ENCODE results near the gene PARN.

PARN gene

DNA sequence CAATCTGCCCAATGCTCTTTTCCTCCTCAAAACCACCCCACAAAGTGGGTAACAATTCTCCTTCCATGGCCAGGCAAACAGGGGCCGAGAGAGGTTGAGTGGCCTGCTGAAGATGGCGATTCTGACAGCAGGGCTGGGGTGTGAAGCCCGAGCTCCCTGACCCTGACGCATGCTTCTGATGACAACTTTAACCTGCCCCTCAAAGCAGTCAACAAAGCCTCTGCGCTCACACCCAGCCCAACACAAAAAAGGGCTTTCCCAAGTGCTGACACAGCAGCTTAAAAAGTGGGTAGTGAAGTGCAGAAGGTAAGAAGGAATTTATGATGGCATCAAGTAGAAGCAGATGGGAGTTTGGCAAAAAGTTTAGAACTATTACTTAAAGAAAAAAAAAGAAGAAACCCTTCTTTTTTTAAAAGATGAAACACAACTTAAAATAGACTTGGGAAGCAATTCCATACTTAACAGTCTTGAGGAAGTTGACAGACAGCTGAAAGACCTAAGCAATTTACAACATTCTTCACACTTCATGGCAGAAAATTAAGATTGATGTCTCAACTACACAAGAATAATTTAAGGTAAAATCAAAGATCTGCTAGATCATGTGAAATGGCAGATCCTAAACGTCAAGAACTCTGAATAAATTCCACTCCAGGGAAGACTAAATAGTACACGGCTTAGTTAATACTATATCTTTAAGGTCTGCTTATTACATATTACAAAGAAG lies 133.9 kb downstream of the PARN start:
- Mint-ChIP-seq H3K27me3 (ENCODE audit: low read depth) (peaks cover 4% of the 10 kb centered on the region), H3K9me3 (no peaks in the 10 kb centered on the region), H3K27ac (peak overlapping the region in 2 of 3 experiments; percentile 3 to 39), H3K36me3 (ENCODE audit: low read depth) (peaks cover 7% of the 10 kb centered on the region), H3K4me1 (peaks cover 50% of the 10 kb centered on the region), H3K4me3 (no peak overlapping the region)
- TF ChIP-seq, protein P1, sequence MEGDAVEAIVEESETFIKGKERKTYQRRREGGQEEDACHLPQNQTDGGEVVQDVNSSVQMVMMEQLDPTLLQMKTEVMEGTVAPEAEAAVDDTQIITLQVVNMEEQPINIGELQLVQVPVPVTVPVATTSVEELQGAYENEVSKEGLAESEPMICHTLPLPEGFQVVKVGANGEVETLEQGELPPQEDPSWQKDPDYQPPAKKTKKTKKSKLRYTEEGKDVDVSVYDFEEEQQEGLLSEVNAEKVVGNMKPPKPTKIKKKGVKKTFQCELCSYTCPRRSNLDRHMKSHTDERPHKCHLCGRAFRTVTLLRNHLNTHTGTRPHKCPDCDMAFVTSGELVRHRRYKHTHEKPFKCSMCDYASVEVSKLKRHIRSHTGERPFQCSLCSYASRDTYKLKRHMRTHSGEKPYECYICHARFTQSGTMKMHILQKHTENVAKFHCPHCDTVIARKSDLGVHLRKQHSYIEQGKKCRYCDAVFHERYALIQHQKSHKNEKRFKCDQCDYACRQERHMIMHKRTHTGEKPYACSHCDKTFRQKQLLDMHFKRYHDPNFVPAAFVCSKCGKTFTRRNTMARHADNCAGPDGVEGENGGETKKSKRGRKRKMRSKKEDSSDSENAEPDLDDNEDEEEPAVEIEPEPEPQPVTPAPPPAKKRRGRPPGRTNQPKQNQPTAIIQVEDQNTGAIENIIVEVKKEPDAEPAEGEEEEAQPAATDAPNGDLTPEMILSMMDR (IDR thresholded peaks at IDR 0.05; ENCODE audit: unreplicated experiment in 3 of 3), result no peak

DNA sequence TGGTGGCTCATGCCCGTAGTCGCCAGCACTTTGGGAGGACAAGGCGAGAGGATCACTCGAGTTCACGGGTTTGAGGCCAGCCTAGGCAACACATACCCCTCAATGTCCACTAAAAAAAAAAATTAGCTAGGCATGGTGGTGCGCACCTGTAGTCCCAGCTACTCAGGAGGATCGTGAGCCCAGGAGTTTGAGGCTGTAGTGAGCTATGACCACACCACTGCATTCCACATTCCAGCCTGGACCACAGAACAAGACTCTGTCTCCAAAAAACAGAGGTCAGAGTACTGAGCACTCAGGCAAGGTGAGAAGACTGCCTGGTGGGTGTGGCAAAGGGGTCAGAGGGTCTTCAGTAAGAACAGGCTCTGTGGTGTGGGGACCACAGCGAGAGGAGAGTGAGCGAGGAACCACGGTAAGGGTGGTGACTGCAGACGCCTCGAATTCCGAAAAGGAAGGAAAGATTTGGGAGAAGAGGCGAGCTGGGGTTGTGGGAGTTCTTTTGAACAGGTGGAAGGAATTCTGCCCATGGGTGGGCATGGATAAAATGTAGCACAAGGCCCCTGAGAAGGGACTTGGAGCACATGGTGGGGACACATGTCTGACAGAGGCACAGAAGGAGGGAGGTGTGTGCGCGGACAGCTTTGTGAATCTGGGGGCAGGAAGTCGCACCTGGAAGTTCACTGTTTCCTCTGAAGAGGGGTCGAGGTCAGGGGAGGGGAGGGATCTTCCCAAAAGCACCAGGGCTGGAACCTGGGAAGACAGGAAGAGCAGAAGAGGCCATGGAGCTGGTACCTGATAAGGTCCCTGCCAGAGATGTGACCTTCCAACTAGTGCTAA lies 134.6 kb downstream of the PARN start:
- H3K4me3 Mint-ChIP-seq, result no peak overlapping the region
- peaks cover 7% of the 10 kb centered on the region for H3K36me3 Mint-ChIP-seq (ENCODE audit: low read depth)
- TF ChIP-seq, protein P1 (IDR thresholded peaks at IDR 0.05; ENCODE audit: unreplicated experiment in 3 of 3), result no peak
- H3K4me1 Mint-ChIP-seq, result peaks cover 49% of the 10 kb centered on the region
- H3K9me3 Mint-ChIP-seq, result no peaks in the 10 kb centered on the region
- peaks cover 5% of the 10 kb centered on the region for H3K27me3 Mint-ChIP-seq (ENCODE audit: low read depth)
- peak overlapping the region in 1 of 3 experiments; percentile 20 for H3K27ac Mint-ChIP-seq

DNA sequence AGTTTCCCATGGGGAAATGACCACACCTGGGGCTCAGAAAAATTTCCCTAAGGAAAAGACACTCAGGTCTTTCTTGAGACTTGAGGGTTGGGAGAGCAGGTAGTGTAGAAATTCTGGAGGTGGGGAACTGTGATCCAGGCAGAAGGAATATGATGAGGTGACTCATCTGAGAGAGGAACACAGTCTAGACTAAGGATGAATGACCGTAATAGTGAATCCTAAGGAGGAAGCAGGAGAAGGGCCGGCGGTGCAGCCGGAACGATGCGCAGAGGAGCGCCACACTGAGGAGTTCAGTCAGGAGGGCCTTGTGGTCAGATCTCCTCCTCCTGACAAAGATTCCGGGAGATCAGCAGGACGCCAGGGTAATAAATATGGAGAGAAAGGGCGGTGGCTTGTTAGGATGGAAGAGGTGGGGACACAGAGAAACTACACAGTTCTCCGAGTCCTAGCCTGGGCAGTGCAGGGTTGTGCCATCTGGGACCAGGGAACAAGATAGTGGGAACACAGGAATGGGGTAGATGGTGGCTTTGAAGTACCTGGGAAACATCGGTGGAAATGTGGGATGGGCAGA lies 135.6 kb downstream of the PARN start:
- Mint-ChIP-seq H3K9me3 (no peaks in the 10 kb centered on the region), H3K4me3 (no peak overlapping the region), H3K36me3 (ENCODE audit: low read depth) (peaks cover 7% of the 10 kb centered on the region), H3K27ac (no peak overlapping the region), H3K4me1 (peaks cover 50% of the 10 kb centered on the region), H3K27me3 (ENCODE audit: low read depth) (peaks cover 7% of the 10 kb centered on the region)
- TF ChIP-seq, protein P1 (IDR thresholded peaks at IDR 0.05; ENCODE audit: unreplicated experiment in 3 of 3), result no peak

DNA sequence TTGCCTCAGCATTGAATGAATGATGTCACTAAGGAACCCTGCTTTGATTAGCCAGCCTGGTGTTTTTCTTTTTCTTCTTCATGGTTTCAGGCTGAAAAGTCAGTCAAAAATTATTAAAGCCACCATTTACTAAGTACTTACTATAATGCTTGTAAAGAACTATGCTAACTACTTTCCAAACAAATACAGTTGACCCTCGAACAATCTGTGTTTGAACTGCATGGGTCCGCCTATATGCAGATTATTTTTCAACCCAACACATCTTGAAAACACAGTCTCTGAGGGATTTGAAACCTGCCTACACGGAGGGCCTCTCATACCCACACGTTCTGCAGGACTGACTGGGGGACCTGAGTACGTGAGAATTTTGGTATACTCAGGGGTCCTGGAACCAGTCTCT lies 136.3 kb downstream of the PARN start:
- peaks cover 7% of the 10 kb centered on the region for H3K36me3 Mint-ChIP-seq (ENCODE audit: low read depth)
- no peaks in the 10 kb centered on the region for H3K9me3 Mint-ChIP-seq
- TF ChIP-seq, protein P1 (IDR thresholded peaks at IDR 0.05; ENCODE audit: unreplicated experiment in 3 of 3), result no peak
- no peak overlapping the region for H3K4me3 Mint-ChIP-seq
- peaks cover 50% of the 10 kb centered on the region for H3K4me1 Mint-ChIP-seq
- H3K27ac Mint-ChIP-seq, result no peak overlapping the region
- H3K27me3 Mint-ChIP-seq (ENCODE audit: low read depth), result peaks cover 7% of the 10 kb centered on the region

DNA sequence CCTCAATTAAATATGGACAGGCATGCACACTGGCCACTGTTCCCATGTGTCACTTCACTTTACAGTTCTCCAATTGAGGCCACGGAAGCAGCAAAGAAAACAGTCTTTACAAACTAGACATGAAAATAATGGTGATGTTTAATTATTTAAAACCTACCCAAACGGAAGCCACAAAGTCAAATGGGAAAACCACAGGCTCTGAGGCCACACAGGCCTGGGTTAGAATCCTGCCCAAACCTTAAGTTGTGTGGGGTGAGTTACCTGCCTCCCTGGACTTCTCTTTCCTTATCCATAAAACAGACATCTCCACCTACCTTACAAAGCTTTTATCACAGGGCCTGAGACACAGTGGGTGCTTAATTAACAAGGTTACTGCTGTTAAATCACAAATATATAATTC lies 137.4 kb downstream of the PARN start:
- H3K36me3 Mint-ChIP-seq (ENCODE audit: low read depth), result peaks cover 7% of the 10 kb centered on the region
- H3K4me1 Mint-ChIP-seq, result peaks cover 56% of the 10 kb centered on the region
- TF ChIP-seq, protein P1 (IDR thresholded peaks at IDR 0.05; ENCODE audit: unreplicated experiment in 3 of 3), result no peak
- H3K27ac Mint-ChIP-seq, result peak overlapping the region in 1 of 3 experiments; percentile 62
- no peak overlapping the region for H3K4me3 Mint-ChIP-seq
- H3K27me3 Mint-ChIP-seq (ENCODE audit: low read depth), result peaks cover 7% of the 10 kb centered on the region
- no peaks in the 10 kb centered on the region for H3K9me3 Mint-ChIP-seq

All from nephron (organoid).